HG03097 (cell line): Measurements from ENCODE around the gene SORBS2.

Experiments used
- ATAC-seq: cut with Tn5 transposase; IDR thresholded peaks from one replicate; pipeline ENCODE4 v1.9.1; 2021; ENCODE audit not compliant: unreplicated experiment, low FRiP score

SORBS2 gene

GRCh38 chr4:185778307-185778706, 33.7 kb downstream of the SORBS2 start:
- ATAC-seq = no peak

DNA sequence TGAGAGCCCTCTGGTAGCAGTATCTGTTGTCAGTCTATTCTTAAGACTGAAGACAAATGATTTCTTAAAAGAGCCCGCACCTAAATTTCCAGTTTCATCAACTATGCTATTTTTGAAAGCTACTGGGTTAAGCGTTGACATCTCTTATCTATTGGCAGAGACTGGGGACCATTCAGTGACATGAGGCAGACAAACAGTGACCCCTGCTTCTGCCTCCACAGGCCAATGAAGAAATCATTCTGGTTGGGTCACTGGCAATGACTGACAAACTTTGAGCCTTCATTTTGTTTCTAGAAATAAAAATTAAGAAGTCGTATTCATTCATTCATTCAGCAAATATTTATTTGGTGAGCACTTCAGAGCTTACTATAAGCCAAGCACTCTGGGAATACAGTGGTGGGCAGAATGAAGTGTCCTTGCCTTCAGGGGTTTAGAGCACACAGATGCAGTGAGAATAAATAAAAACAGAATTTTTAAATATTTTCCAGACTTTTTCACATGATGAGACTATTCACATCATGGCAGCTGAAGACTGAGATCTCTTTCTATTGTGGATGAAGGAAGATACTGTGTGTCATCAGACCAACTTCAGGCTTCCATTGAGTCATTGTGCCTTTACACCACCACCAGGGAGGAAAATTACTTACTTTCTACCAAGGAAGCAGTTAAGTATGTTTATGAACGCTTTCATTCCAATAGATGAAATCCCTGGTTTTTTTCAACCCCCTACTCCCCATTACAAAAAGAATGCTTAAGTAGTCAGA, 36.0 kb downstream of the SORBS2 start:
- ATAC-seq = no peak

GRCh38 chr4:185774845-185775680, 36.9 kb downstream of the SORBS2 start:
- no peak for ATAC-seq

DNA sequence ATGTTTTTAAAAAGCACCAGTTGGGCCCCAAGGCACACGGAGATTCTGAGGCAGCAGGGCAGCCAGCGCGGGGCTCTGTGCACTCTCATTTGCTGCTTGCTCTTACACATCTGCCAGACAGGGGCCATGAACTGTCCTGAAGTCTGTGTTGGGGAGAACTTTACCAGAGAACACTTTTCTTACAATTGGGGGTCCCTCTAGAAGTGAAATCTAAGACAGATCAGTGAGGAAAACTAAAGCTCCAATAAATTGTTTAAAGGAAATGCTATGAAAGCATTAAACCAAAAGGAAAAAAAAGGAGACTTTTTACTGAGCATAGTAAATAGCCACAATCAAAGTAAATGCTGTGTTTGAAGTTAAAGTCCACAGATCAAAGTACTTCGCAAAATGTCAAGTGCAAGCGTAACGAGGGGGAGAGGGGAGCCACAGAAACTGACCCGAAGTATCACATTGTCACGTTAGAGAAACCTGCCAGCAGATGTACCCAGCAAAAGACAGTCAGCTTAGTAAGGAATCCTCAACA, 37.8 kb downstream of the SORBS2 start:
- no peak for ATAC-seq

DNA sequence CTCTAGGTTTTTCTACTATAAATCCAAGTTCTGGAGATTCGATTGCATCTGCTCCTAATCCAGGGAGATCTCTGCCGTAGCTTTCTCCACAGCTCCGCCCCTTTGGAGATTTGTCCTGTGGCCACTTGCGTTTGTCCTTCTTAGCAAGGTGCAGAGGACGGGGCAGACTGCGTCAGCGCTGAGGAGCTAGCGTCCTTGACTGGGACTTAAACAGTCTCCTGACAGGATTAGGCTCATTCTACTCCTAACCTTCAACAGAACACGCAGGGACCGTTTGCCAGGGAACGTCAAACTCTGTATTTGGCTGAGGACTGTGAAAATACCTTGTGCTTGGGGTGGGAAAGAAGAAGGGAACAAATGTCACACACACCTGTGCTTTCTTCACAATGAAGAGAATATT, 38.6 kb downstream of the SORBS2 start:
- no peak for ATAC-seq

GRCh38 chr4:185772391-185773093, 39.5 kb downstream of the SORBS2 start:
- ATAC-seq = no peak

GRCh38 chr4:185771711-185772390, 40.1 kb downstream of the SORBS2 start:
- no peak for ATAC-seq

GRCh38 chr4:185767528-185767927, 44.5 kb downstream of the SORBS2 start:
- ATAC-seq = no peak

GRCh38 chr4:185764876-185765275, 47.1 kb downstream of the SORBS2 start:
- no peak for ATAC-seq

DNA sequence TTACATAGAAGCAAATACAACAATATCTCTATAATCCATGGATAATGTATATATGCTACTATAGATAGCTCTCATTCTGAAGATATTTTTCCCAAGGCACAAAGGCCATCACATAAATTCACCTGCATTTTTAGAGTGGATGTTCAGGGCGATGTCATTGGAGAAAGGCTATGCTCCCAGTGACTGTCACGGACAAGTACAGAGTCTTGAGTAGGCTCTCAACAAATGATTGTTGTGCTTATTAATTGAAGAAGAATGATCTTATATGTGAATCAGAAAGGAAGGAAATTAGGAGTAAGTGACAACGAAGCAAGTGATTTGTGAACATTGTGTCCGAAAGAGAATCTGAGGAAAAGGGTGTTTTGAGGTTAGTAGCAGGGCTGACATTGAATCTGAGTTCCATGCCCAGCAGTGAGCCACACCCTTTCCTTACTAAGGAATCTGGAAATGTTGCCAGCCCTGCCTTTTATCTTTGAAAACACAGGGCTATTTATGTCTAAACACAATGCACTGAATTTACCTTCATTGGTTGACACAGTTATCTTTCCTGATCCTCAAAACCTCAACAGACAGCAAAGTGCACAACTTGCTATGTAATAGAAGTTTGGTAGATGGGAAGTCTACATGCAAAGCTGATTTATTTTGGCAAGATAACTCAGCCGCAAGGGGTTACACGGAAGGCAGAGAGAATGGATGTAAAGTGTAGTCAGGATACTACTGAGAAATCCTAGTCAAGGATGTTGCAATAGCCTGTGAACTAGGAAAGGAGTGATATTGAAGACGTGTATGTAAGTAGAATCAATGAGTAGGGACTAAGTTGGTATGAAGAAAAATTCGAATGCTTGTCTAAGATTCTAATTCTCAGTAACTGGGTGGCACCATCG, 50.4 kb downstream of the SORBS2 start:
- ATAC-seq = no peak

GRCh38 chr4:185758807-185759206, 53.2 kb downstream of the SORBS2 start:
- ATAC-seq = no peak

- ATAC-seq = no peak
Measured at GRCh38 chr4:185755451-185755850, 56.5 kb downstream of the SORBS2 start.

DNA sequence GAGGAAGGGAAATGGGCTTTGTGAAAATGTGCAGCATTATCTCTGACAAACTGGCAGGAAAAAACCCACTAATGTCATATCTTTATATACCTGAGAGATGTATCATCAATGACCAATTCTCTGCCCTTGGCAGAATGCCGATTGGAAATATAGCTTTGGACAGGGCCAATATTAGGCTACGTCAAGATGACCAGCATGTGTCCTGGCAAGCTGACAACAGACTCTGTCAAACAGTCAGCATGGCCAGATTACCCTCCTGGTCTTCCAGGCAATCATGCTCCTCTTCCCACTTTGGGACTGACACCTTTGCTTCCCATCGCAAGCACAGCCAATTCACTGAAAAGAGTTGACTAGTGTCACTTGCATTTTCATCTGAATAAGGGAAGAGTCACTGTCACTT, 57.0 kb downstream of the SORBS2 start:
- ATAC-seq = no peak

DNA sequence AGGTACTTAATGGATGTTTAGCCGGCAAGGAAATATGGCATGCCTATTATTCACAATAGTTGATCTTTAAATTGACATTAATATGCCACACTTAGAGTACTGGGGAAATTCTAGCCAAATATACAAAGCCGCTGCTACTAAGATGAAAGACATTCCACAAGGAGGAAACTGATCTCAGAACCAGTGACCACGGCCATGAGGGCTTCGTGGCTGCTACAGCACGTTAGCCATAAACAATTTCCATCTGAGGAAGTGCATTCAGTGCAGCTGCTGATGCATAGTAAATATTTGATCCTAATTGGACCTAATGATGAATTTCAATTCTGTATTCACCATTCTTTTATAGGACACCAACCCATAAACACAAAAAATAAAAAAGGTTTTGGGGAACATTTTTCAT, 59.1 kb downstream of the SORBS2 start:
- ATAC-seq = no peak

DNA sequence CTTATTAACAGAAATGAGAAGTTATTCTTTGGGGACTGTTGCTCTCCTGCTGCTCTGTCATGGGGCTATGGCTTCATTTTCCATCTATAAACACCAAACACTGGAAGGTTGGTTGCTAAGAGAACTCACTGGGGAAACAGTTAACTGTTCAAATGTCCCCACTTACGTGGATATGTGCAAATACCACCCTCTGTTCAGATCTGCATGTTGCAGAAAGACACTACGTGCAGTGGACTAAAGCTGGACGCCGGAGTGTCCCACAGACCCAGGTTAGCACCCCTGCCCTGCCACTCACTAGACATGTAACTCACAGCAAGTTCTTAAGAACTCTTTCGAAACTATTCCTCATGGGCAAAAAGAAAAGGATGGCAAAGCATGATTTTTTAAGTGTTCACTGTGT, 62.1 kb downstream of the SORBS2 start:
- ATAC-seq = no peak

- ATAC-seq = no peak
Measured at GRCh38 chr4:185748901-185749390, 63.0 kb downstream of the SORBS2 start.

DNA sequence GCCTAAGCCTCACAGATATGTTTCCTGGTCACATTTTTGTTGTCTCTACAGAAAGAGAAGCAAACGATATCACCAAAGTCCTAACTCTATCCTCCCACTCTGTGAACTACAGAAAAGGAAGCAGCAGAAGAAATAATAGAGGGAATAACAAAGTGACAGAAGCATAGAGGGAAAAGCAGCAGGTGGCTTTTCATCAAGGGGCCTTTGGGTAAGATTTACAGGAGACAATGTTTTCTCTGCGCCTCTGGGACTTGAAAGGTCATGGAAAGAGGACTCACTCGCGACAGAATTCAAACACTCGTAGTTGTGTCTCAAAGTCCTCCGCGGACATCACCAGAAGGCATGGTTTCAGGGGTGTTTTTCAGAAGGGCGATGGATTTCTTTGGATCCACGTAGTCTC, 66.1 kb downstream of the SORBS2 start:
- no peak for ATAC-seq

DNA sequence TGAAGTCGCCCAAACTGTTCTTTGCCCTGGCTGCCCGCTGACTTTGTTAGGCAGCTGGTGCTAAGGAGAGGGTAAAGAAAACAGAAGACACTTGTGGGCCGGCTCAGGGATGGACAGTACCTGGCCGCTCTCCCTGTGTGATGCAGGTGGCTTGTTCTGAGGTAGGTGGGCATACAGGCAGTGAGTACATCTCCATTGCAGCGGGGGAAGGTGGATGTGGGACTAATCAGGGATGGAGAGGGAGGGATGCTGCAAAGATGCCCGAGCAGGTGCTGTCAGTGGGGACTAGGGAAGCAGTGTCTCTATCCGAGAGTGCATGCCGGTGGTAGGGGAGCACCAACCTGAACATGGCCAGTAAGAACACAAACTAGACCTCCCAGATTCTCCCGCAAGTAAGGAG, 67.0 kb downstream of the SORBS2 start:
- no peak for ATAC-seq

- no peak for ATAC-seq
Measured at GRCh38 chr4:185744488-185744862, 67.5 kb downstream of the SORBS2 start.
